T-helper 9 cell (primary cell): ENCODE results near the gene CPNE1.
"Not testable (repeated sequence)": the region's sequence is repeated elsewhere in the genome, so short reads cannot be mapped to it uniquely, and the experiment has no call there.

ENCODE experiments used
- DNase-seq: peaks from one replicate; pipeline ENCODE4 v3.0.0-alpha.2; 2020
- total RNA-seq, 2 donors: gene quantifications; one replicate each; lab custom pipeline; 2026; lab: John Stamatoyannopoulos, UW

The CPNE1 gene
- 71.9 to 132 reads per million in 2 donors for total RNA-seq

DNA sequence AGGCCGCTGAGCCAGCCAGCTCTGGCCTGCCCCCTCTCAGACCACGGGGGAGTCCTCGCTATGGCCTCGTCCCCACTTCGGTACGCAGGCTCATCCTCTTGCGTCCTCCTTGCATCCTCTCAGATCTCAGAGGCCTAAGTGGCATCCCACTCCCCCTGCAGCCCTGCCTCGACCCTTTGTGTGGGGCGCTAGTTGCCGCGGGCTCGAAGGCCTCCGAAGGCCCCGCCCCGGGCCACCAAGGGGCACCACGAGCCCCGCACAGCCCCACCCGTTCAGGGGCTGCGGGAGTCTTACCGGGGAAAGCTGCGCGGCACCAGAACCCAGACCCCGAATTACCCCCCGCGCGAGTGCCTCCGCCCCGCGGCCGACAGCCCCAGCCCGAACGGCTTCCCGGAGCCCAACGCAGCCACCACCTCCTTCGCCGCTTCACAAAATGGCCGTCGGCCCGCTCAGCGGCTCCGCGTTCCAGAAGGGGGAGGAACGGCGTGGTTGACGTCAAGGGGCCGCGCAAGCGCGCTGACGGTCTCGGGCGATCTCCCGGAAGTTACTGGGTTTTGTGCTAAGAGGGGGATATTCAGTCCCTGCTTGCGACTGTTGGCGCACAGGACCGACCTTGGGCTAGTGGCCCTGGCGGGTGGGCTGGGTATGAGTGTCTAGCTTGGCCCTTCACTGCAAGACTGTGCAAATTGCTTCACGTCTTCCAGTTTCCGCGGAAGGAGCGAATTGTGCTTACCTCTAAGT, at the start of gene CPNE1, which contains the start of gene RBM12:
CPNE1 (minus strand) TSS at position 435 of the 741 bp plus-strand sequence. CDS start 31,977 bp downstream, outside the sequence.
RBM12 (minus strand) TSS at position 435 of the 741 bp plus-strand sequence. CDS start 9,578 bp downstream, outside the sequence.
- peak; percentile 87 for DNase-seq

DNA sequence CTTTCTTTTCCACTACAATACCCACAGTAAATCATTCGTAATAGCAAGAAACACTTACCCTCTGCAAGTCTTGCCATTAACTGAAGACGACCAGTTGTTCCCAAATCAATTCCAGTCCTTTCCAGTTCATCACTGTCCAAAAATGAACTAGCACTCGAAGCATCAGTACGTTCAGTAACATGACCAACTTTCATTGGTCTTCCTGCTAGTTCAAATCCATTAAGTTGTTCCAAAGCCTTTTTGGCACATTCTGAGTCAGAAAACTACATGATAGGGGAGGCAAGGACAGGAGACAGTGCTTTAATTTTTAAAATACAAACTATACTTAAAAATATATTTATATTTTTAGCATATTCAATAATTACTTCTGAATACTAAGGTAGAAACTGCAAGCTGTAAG, 49.4 kb upstream of the CPNE1 start:
- DNase-seq: no peak

DNA sequence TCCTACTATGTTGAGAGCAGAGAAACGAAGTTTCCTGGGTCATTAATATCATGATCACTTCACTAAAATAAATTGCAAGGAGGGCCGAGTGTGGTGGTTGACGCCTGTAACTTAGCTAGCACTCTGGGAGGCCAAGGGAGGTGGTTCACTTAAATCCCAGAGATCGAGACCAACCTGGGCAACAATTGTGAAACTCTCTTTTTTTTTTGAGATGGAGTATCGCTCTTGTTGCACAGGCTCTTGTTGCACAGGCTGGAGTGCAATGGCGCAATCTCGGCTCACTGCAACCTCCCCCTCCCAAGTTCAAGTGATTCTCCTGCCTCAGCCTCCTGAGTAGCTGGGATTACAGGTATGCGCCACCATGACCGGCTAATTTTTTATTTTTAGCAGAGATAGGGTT, 48.4 kb upstream of the CPNE1 start:
- DNase-seq: not testable (repeated sequence)

DNA sequence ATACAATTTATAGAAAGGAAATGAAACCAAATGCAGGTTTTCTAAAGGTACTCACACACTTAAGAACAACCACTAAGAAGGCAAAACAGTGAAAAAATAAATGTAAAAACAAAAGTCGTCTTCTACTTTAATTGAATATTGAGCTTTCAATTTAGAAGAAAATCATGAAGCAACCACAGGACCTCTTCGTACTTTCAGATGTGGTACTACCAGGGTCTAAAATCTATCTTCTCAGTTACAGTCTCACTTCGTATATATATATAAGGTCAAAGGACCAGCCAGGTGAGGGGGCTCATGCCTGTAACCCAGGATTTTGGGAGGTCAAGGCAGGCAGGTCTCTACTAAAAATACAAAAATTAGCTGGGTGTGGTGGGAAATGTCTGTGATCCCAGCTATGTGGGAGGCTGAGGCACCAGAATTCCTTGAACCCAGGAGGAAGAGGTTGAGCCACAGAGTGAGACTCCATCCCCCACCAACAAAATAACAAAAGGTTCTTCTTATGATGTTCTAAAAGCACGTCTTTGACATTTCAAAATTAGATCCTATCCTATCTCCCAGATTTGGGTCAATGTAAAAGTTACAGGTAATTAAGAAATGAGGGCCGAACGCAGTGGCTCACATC, 47.0 kb upstream of the CPNE1 start:
- DNase-seq: no peak

DNA sequence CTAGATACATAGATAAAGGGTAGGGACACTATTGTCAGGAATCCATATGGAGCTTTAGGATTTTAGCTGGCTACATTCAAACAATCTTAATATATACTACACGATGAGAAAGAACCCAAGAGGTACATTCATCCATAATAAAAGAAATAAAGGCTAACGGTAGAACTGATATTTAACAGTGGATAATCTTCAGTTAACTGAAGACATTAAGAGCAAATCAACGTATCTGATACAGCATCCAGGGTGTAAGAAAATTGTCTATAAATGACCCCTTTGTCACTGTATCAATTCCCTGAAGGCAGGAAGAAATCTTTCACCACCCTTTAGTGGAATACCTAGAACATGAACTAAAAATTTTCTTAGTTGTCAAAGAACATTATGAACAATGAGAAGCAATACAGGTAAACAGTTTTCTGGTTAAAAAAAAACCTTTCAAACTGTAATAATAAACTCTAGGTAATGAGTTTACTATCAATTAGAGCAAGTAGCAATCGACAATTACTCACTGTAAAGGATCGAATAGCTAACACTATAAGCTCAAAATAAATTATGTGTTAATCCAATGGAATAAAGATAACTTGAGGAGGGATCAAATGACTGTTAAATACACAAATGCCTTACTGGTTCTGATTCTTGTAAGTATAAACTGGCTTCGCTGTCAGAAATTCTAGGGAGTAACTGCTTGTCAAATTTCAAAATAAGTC, 46.3 kb upstream of the CPNE1 start:
- DNase-seq: no peak

DNA sequence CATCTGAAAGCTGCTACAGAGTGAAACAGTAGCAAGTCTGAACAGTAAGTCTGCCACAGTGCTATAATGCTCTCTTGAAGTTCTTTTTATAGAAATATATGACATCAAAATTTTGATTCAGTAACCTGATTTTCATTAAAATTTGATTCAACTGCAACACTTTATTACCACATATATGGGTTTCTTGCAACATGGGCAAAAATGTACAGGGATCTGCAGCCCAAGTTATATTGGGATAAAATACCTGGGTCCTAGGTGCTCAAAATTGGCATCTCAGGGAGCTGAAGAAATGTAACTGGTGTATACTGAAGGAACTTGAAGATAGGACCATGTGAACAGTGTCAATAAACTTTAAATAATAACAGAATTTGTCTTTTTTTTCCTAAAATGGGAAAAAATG, 45.3 kb upstream of the CPNE1 start:
- DNase-seq: no peak

DNA sequence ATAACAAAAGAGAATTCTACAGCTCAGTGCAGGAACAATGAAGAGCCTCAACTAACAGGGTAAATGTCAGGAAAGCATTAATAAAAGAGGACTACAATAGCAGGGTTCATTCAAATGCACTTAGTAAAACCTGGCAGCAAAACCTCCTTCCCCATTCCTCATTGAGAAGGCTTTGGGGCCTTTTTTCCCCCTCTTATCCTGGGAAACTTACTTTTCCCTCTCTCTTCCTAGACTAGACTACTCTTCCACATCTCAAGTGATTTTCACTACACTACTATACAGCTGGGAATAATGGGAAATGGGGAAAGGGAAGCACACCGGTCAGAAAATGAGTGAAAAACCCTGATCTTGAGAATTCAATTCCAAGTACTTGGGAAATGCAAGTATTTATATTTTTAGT, 44.6 kb upstream of the CPNE1 start:
- DNase-seq: no peak

DNA sequence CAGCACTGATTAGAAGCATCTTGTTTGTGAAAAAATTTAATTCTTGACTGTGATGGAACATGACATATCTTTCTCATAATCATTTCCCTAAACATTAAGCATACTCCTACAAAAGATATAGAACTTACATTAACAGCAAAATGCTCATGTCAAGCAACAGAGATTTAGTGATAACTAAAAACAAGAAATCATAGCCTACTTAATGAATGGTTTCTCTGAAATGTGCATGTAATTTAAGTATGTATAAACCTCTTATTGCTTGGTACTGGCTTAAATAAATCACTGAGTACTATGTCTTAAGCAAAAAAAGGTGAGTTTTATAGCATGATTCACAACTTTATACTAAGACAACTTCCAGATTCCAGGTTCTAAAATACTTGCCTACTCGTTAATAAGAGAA, 43.8 kb upstream of the CPNE1 start:
- DNase-seq: no peak

DNA sequence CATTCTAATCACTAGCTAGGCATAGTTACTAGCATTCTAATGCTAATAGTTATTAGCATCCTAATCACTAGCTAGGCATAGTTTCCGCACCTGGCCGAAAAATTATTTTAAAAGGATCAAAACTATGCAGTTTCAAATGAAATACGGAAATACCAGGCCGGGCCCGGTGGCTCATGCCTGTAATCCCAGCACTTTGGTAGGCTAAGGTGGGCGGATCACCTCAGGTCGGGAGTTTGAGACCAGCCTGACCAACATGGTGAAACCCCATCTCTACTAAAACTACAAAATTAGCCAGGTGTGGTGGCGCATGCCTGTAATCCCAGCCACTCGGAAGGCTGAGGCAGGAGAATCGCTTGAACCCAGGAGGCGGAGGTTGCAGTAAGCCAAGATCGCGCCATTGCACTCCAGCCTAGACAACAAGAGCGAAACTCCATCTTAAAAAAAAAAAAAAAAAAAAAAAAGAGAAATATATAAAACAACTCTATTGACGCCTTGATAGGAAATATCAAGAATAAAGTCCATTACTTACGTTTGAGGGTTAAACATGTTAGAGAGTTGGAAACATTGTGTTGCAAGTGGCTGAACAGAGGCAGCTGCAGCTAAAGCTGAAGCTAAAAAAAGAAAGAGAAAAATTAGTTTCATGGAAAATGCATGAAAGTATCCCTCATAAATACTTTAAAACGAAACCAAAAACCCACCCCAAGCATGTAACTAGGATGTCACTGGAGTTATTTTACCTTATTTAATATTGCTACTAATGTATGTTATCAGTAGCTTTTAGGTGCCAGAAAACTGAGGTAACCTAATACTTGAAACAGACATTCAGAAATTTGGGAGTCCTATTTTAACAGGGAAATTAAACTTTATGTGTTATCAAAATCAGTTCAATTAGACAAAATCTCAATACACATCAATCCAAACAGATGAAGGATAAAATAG, 42.2 kb upstream of the CPNE1 start:
- DNase-seq: not testable (repeated sequence)

DNA sequence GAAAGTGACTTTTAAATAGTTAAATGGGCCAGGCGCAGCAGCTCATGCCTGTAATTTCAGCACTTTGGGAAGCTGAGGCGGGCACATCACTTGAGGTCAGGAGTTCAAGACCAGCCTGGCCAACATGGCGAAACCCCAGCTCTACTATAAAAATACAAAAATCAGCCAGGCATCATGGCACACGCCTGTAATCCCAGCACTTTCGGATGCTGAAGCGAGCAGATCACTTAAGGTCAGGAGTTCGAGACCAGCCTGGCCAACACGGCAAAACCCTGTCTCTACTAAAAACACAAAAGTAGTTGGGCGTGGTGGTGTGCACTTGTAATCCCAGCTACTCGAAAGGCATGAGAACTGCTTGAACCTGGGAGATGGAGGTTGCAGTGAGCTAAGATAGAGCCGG, 41.2 kb upstream of the CPNE1 start:
- DNase-seq: not testable (repeated sequence)

DNA sequence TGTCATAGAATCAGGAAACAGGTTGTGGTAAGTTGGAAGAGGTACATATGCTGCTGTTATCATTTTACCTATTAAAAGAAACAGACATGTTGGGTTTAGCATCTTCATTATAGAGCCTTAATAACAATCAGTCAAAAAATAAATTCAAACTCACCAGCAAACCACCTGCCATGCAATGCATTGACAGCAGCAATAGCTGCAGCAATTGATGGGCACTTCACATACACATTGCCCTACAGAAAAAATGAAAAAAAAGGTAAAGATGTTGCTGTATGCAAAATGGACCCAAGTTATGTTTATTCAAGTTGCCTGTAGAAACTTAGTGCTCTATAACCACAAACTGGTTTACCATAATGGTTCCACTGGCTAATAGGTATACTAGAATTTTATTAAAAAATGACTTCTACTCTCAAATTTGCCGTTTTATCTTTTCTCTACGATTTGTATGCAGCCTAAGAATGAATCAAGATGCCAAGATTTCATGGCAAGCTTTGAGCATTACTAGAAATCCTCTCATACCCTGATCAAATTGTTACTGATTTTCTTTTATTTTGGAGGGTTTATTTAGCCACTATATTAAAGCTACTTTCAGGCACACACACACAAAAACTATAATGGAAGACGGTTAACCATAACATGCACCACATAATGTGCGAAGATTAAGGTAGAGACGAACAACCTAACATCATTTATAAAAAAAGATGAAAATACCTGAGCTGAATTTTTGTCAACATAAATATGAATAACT, 40.0 kb upstream of the CPNE1 start:
- DNase-seq: no peak

DNA sequence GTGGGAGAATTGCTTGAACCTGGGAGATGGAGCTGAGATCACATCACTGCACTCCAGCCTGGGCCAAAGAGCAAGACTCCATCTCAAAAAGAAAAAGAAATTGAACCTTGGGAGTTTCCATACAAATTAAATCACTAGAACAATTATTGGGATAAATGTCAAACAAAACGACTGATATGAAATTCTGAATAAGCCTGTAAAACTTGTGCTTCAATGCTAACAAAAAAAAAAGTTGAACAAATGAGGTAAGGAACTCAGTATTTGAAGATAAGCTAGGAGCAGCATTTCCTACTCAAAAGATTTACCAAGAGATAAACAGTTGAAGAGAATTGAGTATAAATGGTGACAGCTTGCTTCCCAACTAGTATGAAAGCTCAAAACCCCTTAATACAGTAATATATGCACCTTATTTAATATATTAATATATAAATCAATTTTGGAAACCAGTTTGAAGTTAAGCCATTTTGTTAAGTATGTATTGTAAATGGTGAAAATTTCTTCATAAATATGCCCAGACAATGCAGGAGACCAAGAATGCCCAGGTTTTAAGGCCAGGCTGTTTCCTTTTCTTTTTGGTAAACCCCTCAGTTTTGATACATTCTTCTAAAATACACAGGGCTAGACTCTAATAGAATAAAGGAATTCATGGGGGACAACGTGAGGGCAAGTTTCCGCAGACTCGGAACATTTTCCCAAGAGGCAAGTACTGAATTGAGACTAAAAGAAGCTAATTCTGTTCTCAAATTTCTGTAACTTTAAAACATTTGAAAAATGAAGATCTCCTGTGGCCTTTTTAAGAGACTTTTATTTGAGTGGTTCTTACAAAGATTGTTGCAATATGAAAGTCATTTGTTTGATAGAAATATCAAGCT, 38.4 kb upstream of the CPNE1 start:
- no peak for DNase-seq

DNA sequence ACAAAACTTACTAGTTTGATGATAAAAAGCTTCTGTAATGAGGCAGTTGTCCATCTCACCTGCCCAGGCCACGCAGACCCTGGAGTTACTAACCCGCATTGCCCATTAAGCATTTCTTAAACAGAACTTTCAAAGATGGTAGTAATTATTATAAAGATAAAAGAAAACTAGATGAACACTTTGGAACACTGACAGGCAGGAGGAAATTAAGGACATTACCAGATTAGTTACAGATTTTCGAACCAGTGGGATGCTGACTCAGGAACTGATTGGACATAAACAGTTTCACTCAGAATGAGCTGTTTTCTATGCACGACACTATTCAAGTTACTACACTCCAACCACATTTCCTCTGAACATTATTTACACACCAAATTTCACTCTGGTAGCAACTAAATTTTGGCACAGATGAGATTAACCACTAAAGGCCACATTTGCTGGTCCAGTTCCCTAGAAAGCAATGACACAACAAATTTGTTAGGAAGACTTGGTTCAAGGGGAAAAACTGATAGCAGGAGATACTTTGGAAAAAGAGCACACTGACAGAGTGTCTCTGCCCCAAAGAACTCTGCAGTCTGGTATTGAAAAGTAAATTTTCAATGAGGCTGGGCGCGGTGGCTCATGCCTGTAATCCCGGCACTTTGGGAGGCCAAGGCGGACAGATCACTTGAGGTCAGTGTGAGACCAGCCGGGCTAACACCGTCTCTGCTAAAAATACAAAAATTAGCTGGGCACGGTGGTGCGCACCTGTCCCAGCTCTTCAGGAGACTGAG, 37.5 kb upstream of the CPNE1 start:
- DNase-seq: no peak

DNA sequence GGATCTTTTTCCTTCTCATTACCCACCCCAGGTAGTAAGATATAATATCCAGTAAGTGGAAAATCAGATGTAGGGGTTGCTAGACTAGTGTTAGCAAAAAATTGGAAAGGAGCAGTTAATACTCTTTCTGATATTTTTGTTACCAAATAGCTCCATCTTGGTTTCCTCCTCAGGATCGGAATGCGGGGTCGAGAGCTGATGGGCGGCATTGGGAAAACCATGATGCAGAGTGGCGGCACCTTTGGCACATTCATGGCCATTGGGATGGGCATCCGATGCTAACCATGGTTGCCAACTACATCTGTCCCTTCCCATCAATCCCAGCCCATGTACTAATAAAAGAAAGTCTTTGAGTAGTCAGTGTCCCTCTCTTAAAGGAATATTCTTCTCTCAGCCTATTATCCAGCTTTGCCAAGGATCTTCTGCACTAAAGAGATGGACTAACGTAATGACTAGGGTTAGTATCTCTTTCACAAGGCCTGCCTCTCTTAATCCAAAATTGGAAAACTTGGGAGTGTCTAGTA, 36.0 kb upstream of the CPNE1 start:
- no peak for DNase-seq

DNA sequence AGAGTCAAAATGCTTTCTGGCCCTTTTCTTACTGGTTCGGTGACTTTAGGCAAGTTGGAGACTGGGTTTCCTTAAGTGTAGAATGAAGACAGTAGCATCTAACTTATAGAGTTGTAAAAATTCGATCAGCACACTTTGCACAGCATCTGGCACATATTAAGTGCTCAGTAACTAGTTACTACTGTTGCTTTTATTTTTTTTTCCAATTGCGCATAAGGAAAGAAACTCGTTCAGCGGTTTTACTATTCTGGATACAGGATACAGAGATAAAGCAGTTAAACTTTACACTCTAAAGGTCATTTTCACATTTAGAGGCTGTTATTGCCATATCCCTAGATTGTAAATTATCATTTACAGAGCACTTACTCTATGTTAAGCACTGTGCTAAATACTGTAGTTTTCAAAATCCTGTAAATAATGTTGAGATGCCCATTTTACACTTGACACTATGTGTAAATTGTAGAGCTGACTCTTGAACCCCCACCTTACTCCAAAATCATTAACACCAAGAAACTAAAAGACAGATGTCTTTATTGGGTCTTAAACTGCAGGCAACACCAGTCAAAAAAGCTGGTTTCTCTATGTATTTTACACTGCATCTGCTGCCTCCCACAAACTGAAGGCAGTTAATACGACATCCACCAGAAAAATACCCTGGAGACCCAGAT, 35.4 kb upstream of the CPNE1 start:
- DNase-seq: no peak

DNA sequence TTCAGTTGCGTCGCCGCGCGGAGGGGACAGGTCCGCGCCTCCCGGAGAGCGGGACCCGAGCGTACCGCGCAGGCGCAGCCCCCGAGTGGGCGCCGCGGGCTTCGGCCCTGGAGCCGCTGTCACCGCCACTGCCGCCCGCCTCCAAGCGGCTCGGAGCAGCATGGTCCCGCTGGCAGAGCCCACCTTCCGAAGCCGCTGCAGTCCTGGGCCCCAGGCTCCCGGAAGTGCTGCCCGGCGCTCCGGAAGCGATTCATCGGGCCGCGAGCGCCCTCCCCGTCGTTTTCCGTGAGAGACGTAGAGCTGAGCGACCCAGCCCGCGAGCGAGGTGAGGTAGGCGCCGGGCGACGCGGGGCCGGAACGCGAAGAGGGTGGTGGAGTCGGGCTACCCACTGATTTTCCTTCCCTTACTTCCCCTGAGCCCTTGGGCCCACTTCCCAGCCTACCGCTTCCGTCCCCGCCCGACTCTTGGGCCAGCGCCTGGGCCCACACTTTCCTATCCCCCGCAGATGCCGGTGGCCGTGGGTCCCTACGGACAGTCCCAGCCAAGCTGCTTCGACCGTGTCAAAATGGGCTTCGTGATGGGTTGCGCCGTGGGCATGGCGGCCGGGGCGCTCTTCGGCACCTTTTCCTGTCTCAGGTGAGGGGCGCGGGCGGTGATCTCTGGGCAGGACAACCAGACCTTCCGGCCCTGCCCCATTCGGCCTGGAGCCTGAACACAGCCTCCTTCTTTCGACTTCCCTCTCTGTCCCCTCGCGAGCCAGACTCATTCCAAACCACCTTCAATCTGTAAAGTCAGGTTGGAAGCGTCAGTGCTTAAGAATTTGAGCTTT, 34.6 kb upstream of the CPNE1 start, which contains the start of the genes NFS1 and ROMO1:
NFS1 (minus strand) TSS at position 226 of the 830 bp plus-strand sequence; CDS start at position 162, 64 bp downstream.
ROMO1 (plus strand) TSS at position 279 of the 830 bp plus-strand sequence; CDS start at position 507, 228 bp downstream.
- DNase-seq: peak; percentile 82

DNA sequence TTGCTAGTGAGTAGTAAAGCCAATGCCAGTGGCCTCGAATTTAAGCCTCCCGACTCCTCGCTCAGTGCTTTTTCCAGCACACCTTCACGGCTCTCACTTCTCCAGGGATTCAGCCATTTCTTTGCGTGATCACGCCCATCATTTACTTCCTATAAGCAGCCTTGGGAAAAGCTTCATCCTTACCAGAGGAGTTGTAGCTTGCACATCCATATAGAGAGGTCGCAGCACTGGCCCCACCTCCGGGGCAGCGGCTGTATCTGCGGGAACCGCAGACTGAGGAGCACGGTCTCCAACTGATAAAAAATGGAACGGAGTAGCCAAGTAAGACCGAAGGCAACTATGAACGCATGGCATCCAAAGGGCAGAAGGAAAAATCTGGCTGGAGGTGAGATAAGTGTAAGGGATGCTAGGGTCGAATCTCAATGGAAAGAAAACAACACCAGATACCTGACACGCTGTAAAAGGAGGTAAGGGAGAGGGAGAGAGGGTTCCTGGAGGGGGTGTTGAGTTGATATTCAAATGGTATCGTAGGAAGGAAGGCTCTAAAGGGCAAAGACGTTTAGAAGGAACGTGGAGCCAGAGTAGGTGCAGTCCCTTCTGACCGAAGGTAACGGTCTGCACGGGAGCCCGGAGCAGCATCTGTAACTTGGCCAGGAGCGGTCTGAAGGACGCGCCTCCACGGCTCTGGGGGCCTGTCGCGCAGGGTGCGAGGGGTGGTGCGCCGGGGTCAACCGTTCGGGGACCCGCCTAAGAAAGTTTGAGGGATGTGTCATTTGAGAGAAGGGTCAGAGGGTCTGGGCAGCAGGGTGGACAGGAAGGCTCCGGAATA, 33.8 kb upstream of the CPNE1 start:
- DNase-seq: no peak
